HUES48 (cell line): ENCODE data around the gene IRF9.

Experiments
- H3K27ac ChIP-seq: one replicate; pipeline ENCODE4 v1.7.0; 2013; ENCODE audit warnings: low read depth, low read length, inconsistent platforms
- H3K27me3 ChIP-seq: 2 replicates; pipeline ENCODE4 v1.6.1; 2013; ENCODE audit warnings: mild to moderate bottlenecking, low read length; ENCODE audit not compliant: control insufficient read depth, insufficient read depth
- H3K36me3 ChIP-seq: 2 replicates; pipeline ENCODE4 v1.6.1; 2013; ENCODE audit warnings: low read length; ENCODE audit not compliant: control insufficient read depth, insufficient read depth
- H3K4me1 ChIP-seq: 2 replicates; pipeline ENCODE4 v1.6.1; 2013; ENCODE audit warnings: mild to moderate bottlenecking, low read length; ENCODE audit not compliant: control insufficient read depth, insufficient read depth
- H3K4me3 ChIP-seq: 2 replicates; pipeline ENCODE4 v1.5.1; 2013; ENCODE audit warnings: mild to moderate bottlenecking, low read depth, low read length
- H3K9ac ChIP-seq: 2 replicates; pipeline ENCODE4 v1.6.1; 2013; ENCODE audit warnings: mild to moderate bottlenecking, low read depth, low read length, moderate library complexity
- H3K9me3 ChIP-seq: 2 replicates; pipeline ENCODE4 v1.6.1; 2013; ENCODE audit warnings: low read length; ENCODE audit not compliant: control insufficient read depth, insufficient read depth

The IRF9 gene

DNA sequence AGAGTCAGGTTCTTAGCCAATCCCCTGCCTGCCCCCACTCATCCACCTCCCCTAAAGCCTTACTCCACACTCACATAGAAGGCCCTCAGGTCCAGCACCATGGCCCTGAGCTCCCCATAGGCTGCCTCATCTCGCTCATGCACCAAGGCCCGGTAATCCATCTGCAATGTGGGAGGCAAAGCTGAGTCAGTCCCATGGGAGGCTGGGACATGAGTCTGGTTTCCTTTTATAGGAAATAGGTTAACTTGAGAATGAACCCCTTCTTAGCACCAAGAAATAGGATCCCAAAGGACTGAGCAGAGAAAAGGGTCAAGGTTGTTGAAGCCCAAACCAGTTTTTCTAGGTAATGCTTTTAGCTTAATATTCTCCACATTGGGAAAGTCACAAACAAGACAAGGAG, 17.6 kb upstream of the IRF9 start:
- Histone ChIP-seq H3K27ac (no peak overlapping the region), H3K4me3 (no peak overlapping the region), H3K36me3 (peaks cover 41% of the 10 kb centered on the region), H3K27me3 (no peaks in the 10 kb centered on the region), H3K9ac (no peak overlapping the region), H3K4me1 (peaks cover 19% of the 10 kb centered on the region), H3K9me3 (no peaks in the 10 kb centered on the region)

DNA sequence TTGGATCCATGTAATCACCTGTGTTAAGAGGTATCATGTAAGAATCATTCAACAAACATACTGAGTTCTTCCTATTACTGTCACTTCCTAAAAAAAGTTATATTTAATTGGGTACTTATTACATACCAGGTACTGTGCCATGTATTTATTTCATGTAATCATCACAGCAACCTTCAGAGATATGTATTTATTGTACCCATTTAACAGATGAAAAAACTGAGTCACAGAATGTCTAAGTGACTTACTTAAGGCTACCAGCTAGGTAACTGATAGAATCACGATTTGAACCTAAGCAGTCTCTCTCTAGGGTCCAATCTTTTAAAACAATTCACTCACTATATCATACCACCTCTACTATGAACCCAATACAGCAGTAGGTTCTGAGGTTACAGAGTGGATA, 16.6 kb upstream of the IRF9 start:
- Histone ChIP-seq H3K27ac (no peak overlapping the region), H3K4me1 (peaks cover 19% of the 10 kb centered on the region), H3K36me3 (peaks cover 39% of the 10 kb centered on the region), H3K9me3 (no peaks in the 10 kb centered on the region), H3K9ac (no peak overlapping the region), H3K27me3 (no peaks in the 10 kb centered on the region), H3K4me3 (no peak overlapping the region)

DNA sequence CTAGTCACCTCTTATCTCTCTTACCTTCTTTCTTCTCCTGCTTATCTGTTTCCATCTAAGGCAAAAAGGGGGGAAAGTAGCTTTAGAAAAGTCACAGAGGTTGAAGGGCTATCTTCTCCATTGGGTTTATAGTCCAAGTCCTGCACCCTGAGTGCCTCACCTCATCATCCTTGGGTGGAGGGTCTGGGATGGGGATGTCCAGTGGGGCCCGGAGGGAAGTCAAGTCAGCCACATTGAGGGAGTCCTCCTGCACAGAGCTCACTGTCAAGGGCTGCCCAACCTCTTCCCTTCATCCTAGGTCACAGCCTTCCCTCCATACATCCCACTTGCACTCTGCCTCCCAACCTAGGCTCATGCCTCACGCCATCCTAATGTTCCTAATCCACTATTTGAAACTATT, 15.8 kb upstream of the IRF9 start:
- no peaks in the 10 kb centered on the region for H3K9me3 ChIP-seq
- H3K36me3 ChIP-seq: peaks cover 41% of the 10 kb centered on the region
- no peak overlapping the region for H3K9ac ChIP-seq
- no peak overlapping the region for H3K27ac ChIP-seq
- H3K27me3 ChIP-seq: no peaks in the 10 kb centered on the region
- H3K4me1 ChIP-seq: peaks cover 15% of the 10 kb centered on the region
- peak overlapping the region; percentile 78; the same call in 1 of the 2 replicates for H3K4me3 ChIP-seq

DNA sequence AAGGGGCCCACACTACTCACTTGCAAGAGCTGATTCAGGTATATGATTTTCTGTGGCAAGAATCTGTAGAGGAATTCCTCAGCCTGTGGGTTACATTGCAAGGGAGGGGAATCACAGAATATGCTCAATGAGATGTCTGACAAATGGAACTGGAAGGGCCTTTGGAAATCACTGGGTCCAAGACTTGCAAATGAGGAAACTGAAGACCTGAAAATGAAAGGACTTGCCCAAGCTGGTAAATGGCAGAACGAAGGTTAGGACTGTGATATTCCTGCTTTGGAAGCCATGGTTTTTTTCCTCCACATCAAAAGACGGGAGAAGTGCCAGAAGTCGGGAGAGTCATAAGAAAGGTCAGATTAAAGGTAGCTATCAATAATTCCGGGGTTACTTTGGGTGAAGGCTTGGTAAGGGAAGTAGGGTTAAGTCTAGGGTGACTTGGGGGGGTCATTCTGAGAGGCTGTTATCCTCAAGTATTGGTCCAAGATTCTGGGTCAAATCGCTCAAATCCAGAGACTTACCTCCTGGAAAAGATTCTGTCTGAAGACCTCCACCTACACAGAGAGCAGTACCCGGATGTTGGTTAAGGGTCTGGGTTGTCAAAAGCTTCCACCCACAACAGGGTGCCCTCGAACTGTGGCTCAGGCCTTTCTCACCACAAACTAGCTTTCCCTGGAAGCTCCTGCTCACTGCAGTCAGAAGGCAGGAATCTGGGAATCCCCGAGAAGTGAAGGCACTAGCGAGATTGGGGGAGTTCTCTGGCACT, 15.2 kb upstream of the IRF9 start:
- Histone ChIP-seq H3K9ac (peak overlapping the region; percentile 45), H3K4me3 (peak overlapping the region; percentile 78), H3K9me3 (no peaks in the 10 kb centered on the region), H3K36me3 (peaks cover 47% of the 10 kb centered on the region), H3K4me1 (peaks cover 15% of the 10 kb centered on the region), H3K27ac (peak overlapping the region; percentile 76), H3K27me3 (no peaks in the 10 kb centered on the region)

DNA sequence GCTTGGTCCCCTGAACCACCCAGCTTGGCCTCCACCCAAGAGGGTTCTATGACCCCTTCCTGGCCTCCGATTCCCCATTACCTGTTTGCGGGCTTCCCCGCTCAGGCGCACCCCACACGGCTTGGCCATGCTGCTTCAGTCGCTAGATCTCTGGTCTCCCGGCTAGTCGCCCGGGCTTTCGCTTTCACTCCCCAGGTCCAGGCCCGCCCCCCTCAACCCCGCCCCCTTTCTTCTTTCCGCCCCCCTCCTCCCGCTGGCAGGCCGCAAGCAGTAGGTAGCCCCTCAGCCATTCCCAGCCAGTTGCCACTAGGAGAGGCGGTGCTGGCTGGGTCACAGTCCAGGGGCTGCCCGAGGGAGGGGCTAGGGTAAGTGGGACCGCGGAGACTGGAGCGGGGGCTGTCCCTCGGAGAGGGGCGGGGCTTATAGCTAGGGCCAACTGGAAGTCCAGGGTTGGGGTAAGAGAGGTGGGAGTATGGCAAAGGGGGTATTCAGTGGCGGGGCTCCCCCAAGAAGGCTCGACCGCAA, 14.6 kb upstream of the IRF9 start, which contains the start of gene PSME2:
TSS of gene PSME2 (minus strand) at position 158 of the 525 bp plus-strand sequence. CDS start at position 129, 29 bp downstream.
- peaks cover 54% of the 10 kb centered on the region for H3K36me3 ChIP-seq
- H3K27ac ChIP-seq: peak within 1 kb of the TSS; percentile 79
- peaks cover 15% of the 10 kb centered on the region for H3K4me1 ChIP-seq

DNA sequence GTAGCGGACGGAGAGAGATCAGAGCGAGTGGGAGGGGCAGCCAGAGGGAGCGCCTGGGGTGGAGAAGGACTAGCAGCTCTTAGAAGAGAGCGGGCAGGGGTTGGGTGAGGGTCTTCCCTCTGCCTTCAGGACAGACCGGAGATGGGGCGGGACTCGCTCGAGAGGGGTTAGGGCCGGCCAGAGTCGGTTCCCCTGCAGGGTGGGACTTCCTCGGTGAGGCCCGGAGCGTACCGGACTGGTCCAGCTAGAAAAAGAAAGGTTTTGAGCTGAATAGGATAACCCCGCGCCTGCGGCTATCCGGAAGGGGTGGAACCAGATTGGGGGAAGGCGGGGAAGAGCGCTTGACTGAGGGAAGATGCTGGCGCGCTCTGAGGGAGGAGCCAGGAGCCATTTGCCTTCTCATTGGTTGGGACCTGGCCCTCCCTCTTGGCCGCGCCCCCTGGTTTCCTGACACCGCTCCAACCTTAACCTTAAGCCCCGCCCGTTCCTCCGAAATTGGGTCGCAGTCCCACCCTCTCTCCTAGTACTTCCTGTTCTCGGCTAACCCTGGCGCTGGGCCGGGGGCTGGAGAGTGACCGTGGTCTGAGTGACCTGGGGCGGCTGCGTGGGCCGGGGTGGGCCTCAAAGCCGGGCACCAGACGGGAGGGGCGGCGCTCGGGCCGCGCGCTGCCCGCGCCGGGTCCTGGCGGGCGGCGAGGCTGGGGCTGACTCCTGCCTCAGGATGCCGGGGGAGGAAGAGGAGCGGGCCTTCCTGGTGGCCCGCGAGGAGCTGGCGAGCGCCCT, 13.9 kb upstream of the IRF9 start, which contains the start of gene RNF31:
TSS of gene RNF31 (plus strand) at position 521 of the 783 bp plus-strand sequence. CDS start at position 722, 201 bp downstream.
- Histone ChIP-seq H3K4me3 (peak within 1 kb of the TSS; percentile 90), H3K4me1 (peaks cover 15% of the 10 kb centered on the region), H3K27ac (peak within 1 kb of the TSS; percentile 79), H3K36me3 (peaks cover 60% of the 10 kb centered on the region), H3K9ac (peak within 1 kb of the TSS; percentile 54), H3K27me3 (no peaks in the 10 kb centered on the region), H3K9me3 (no peaks in the 10 kb centered on the region)

More for the DNA sequence above, 14.6 kb upstream of the IRF9 start, which contains the start of gene PSME2:
- Histone ChIP-seq H3K9me3 (no peaks in the 10 kb centered on the region), H3K9ac (peak within 1 kb of the TSS; percentile 54), H3K27me3 (no peaks in the 10 kb centered on the region), H3K4me3 (peak within 1 kb of the TSS; percentile 90)

DNA sequence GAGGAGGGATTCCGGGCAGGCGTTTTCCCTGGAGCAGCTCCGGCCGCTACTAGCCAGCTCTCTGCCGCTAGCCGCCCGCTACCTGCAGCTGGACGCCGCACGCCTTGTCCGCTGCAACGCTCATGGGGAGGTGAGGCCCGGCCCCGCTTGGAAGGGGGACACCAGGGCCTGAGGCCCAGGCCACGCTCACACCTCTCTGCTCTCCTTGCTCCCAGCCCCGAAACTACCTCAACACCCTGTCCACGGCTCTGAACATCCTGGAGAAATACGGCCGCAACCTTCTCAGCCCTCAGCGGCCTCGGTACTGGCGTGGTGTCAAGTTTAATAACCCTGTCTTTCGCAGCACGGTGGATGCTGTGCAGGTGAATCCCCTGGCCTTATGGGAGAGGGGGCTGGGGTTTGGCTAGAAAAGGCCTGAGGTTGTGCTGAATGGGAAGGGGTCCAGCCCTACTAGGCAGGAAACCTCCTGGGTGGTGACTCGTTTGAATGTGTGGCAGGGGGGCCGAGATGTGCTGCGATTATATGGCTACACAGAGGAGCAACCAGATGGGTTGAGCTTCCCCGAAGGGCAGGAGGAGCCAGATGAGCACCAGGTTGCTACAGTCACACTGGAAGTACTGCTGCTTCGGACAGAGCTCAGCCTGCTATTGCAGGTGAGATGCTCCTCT, 13.2 kb upstream of the IRF9 start:
- H3K27me3 ChIP-seq: no peaks in the 10 kb centered on the region
- H3K4me1 ChIP-seq: peaks cover 15% of the 10 kb centered on the region
- H3K9ac ChIP-seq: peak overlapping the region; percentile 32; the same call in 1 of the 2 replicates
- no peaks in the 10 kb centered on the region for H3K9me3 ChIP-seq
- H3K36me3 ChIP-seq: peaks cover 63% of the 10 kb centered on the region
- peak overlapping the region; percentile 90 for H3K4me3 ChIP-seq
- peak overlapping the region; percentile 56 for H3K27ac ChIP-seq

DNA sequence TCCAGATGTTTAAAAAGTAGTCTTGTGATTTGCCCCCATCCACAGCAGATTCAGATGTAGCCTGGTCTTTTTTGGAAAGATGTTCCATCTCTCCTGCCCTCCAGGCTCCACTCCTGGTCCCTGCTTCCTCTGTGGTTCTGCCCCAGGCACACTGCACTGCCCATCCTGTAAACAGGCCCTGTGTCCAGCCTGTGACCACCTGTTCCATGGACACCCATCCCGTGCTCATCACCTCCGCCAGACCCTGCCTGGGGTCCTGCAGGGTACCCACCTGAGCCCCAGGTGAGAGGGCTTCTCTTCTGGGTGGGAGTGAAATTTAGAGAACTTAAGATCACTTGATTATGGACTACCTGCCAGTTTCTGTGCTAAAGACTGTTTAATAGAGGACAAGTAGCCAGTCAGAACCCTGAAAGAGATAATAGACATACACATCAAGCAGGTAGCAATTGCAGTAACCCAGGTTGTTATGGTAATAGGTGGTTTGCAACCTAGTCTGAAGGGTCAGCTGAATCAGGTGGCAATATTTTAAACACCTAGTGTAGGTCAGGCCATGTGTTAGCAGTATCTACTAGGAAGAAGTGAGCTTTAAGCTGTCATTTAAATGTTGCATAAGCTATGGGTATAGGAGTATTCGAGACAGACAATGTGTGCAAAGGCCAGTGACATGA, 11.6 kb upstream of the IRF9 start:
- peaks cover 15% of the 10 kb centered on the region for H3K4me1 ChIP-seq
- H3K27me3 ChIP-seq: no peaks in the 10 kb centered on the region
- H3K9ac ChIP-seq: no peak overlapping the region
- H3K36me3 ChIP-seq: peaks cover 55% of the 10 kb centered on the region
- no peaks in the 10 kb centered on the region for H3K9me3 ChIP-seq
- H3K27ac ChIP-seq: no peak overlapping the region
- no peak overlapping the region for H3K4me3 ChIP-seq

DNA sequence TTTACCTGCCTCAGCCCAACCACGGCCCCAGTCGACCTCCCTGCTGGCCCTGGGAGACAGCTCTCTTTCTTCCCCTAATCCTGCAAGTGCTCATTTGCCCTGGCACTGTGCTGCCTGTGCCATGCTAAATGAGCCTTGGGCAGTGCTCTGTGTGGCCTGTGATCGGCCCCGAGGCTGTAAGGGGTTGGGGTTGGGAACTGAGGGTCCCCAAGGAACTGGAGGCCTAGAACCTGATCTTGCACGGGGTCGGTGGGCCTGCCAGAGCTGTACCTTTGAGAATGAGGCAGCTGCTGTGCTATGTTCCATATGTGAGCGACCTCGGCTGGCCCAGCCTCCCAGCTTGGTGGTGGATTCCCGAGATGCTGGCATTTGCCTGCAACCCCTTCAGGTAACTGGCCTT, 11.0 kb upstream of the IRF9 start:
- H3K27me3 ChIP-seq: no peaks in the 10 kb centered on the region
- H3K27ac ChIP-seq: no peak overlapping the region
- no peak overlapping the region for H3K4me3 ChIP-seq
- H3K9me3 ChIP-seq: no peaks in the 10 kb centered on the region
- peaks cover 15% of the 10 kb centered on the region for H3K4me1 ChIP-seq
- H3K9ac ChIP-seq: no peak overlapping the region
- peaks cover 55% of the 10 kb centered on the region for H3K36me3 ChIP-seq

DNA sequence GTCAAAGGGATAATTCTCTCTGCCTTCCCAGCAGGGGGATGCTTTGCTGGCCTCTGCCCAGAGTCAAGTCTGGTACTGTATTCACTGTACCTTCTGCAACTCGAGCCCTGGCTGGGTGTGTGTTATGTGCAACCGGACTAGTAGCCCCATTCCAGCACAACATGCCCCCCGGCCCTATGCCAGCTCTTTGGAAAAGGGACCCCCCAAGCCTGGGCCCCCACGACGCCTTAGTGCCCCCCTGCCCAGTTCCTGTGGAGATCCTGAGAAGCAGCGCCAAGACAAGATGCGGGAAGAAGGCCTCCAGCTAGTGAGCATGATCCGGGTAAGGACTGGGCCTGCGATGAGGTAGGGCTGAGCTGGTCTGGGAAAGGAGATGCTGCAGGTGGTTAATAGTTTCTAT, 10.5 kb upstream of the IRF9 start:
- Histone ChIP-seq H3K9me3 (no peaks in the 10 kb centered on the region), H3K4me1 (peaks cover 12% of the 10 kb centered on the region), H3K27me3 (no peaks in the 10 kb centered on the region), H3K27ac (no peak overlapping the region), H3K36me3 (peaks cover 60% of the 10 kb centered on the region), H3K4me3 (no peak overlapping the region), H3K9ac (no peak overlapping the region)
